ENCODE data around the gene MAST1. TPM values are rescaled to one million over a fixed set of nuclear protein-coding genes. Genes with fewer than 3 reads are reported as not detected.

The MAST1 gene
- total and polyA plus RNA-seq, 9 donors: 0.09 to 0.90 (median 0.61) TPM

Other genes with a start within 250 kb of the MAST1 start
- 4.8 TPM for gene ZNF490, start 227.7 kb upstream of the MAST1 start, total RNA-seq
- 1 to 10 TPM; 1.6 to 3.9 (median 2.5) TPM for gene ZNF490, start 227.7 kb upstream of the MAST1 start, polyA plus RNA-seq (ENCODE audit: insufficient read depth in 1 of 8, insufficient read length in 8 of 8, low replicate concordance in 1 of 8)
- gene ZNF791, start 227.6 kb upstream of the MAST1 start, total RNA-seq: 12.3 TPM
- gene ZNF791, start 227.6 kb upstream of the MAST1 start, polyA plus RNA-seq (ENCODE audit: insufficient read depth in 1 of 8, insufficient read length in 8 of 8, low replicate concordance in 1 of 8): 10 to 100 TPM in 7 of 8 donors, 1 to 10 TPM in 1; 7.5 to 13.6 (median 11.7) TPM
- 23.5 TPM for gene MAN2B1, start 171.8 kb upstream of the MAST1 start, total RNA-seq
- 10 to 100 TPM; 26.7 to 39.9 (median 31.9) TPM for gene MAN2B1, start 171.8 kb upstream of the MAST1 start, polyA plus RNA-seq (ENCODE audit: insufficient read depth in 1 of 8, insufficient read length in 8 of 8, low replicate concordance in 1 of 8)
- 6.8 TPM for gene WDR83, start 171.7 kb upstream of the MAST1 start, total RNA-seq
- gene WDR83, start 171.7 kb upstream of the MAST1 start, polyA plus RNA-seq (ENCODE audit: insufficient read depth in 1 of 8, insufficient read length in 8 of 8, low replicate concordance in 1 of 8): 10 to 100 TPM in 6 of 8 donors, 1 to 10 TPM in 2; 8.8 to 16.0 (median 13.1) TPM
- 68.0 TPM for gene DHPS, start 156.6 kb upstream of the MAST1 start, total RNA-seq
- 10 to 100 TPM; 55.2 to 73.4 (median 63.3) TPM for gene DHPS, start 156.6 kb upstream of the MAST1 start, polyA plus RNA-seq (ENCODE audit: insufficient read depth in 1 of 8, insufficient read length in 8 of 8, low replicate concordance in 1 of 8)
- gene GNG14, start 150.5 kb upstream of the MAST1 start, total RNA-seq: not detected
- gene GNG14, start 150.5 kb upstream of the MAST1 start, polyA plus RNA-seq (ENCODE audit: insufficient read depth in 1 of 8, insufficient read length in 8 of 8, low replicate concordance in 1 of 8): under 1 TPM in 1 of 8 donors, not detected in 7; 0.33 TPM
- gene FBXW9, start 141.9 kb upstream of the MAST1 start, total RNA-seq: 3.9 TPM
- 1 to 10 TPM; 4.1 to 5.7 (median 4.7) TPM for gene FBXW9, start 141.9 kb upstream of the MAST1 start, polyA plus RNA-seq (ENCODE audit: insufficient read depth in 1 of 8, insufficient read length in 8 of 8, low replicate concordance in 1 of 8)
- gene TNPO2, start 114.6 kb upstream of the MAST1 start, total RNA-seq: 19.6 TPM
- gene TNPO2, start 114.6 kb upstream of the MAST1 start, polyA plus RNA-seq (ENCODE audit: insufficient read depth in 1 of 8, insufficient read length in 8 of 8, low replicate concordance in 1 of 8): 10 to 100 TPM; 45.9 to 68.6 (median 56.5) TPM
- 208 TPM for gene TRIR, start 103.8 kb upstream of the MAST1 start, total RNA-seq
- gene TRIR, start 103.8 kb upstream of the MAST1 start, polyA plus RNA-seq (ENCODE audit: insufficient read depth in 1 of 8, insufficient read length in 8 of 8, low replicate concordance in 1 of 8): 100 to 1,000 TPM; 188 to 237 (median 203) TPM
- gene GET3, start 101.0 kb upstream of the MAST1 start, total RNA-seq: 37.6 TPM
- gene GET3, start 101.0 kb upstream of the MAST1 start, polyA plus RNA-seq (ENCODE audit: insufficient read depth in 1 of 8, insufficient read length in 8 of 8, low replicate concordance in 1 of 8): 10 to 100 TPM; 42.8 to 58.7 (median 51.6) TPM
- not detected for gene BEST2, start 86.7 kb upstream of the MAST1 start, total RNA-seq
- under 1 TPM in 2 of 8 donors, not detected in 6; 0.13 to 0.16 TPM for gene BEST2, start 86.7 kb upstream of the MAST1 start, polyA plus RNA-seq (ENCODE audit: insufficient read depth in 1 of 8, insufficient read length in 8 of 8, low replicate concordance in 1 of 8)
- 19.1 TPM for gene HOOK2, start 63.0 kb upstream of the MAST1 start, total RNA-seq
- gene HOOK2, start 63.0 kb upstream of the MAST1 start, polyA plus RNA-seq (ENCODE audit: insufficient read depth in 1 of 8, insufficient read length in 8 of 8, low replicate concordance in 1 of 8): 10 to 100 TPM; 13.1 to 40.8 (median 24.0) TPM
- 39.1 TPM for gene JUNB, start 47.0 kb upstream of the MAST1 start, total RNA-seq
- 100 to 1,000 TPM in 1 of 8 donors, 10 to 100 TPM in 7; 17.8 to 157 (median 66.9) TPM for gene JUNB, start 47.0 kb upstream of the MAST1 start, polyA plus RNA-seq (ENCODE audit: insufficient read depth in 1 of 8, insufficient read length in 8 of 8, low replicate concordance in 1 of 8)
- gene PRDX2, start 36.7 kb upstream of the MAST1 start, total RNA-seq: 191 TPM
- 100 to 1,000 TPM; 143 to 189 (median 171) TPM for gene PRDX2, start 36.7 kb upstream of the MAST1 start, polyA plus RNA-seq (ENCODE audit: insufficient read depth in 1 of 8, insufficient read length in 8 of 8, low replicate concordance in 1 of 8)
- 5.1 TPM for gene THSD8, start 36.4 kb upstream of the MAST1 start, total RNA-seq
- 1 to 10 TPM in 7 of 8 donors, under 1 TPM in 1; 0.84 to 4.8 (median 2.9) TPM for gene THSD8, start 36.4 kb upstream of the MAST1 start, polyA plus RNA-seq (ENCODE audit: insufficient read depth in 1 of 8, insufficient read length in 8 of 8, low replicate concordance in 1 of 8)
- 12.6 TPM for gene RNASEH2A, start 31.9 kb upstream of the MAST1 start, total RNA-seq
- 10 to 100 TPM; 19.4 to 31.5 (median 23.3) TPM for gene RNASEH2A, start 31.9 kb upstream of the MAST1 start, polyA plus RNA-seq (ENCODE audit: insufficient read depth in 1 of 8, insufficient read length in 8 of 8, low replicate concordance in 1 of 8)
- not detected for gene RTBDN, start 3.9 kb upstream of the MAST1 start, total RNA-seq
- gene RTBDN, start 3.9 kb upstream of the MAST1 start, polyA plus RNA-seq (ENCODE audit: insufficient read depth in 1 of 8, insufficient read length in 8 of 8, low replicate concordance in 1 of 8): under 1 TPM in 2 of 8 donors, not detected in 6; 0.06 to 0.24 TPM
- gene DNASE2, start 42.9 kb downstream of the MAST1 start, total RNA-seq: 7.7 TPM
- 10 to 100 TPM in 5 of 8 donors, 1 to 10 TPM in 3; 5.7 to 12.3 (median 10.1) TPM for gene DNASE2, start 42.9 kb downstream of the MAST1 start, polyA plus RNA-seq (ENCODE audit: insufficient read depth in 1 of 8, insufficient read length in 8 of 8, low replicate concordance in 1 of 8)
- gene KLF1, start 48.7 kb downstream of the MAST1 start, total RNA-seq: 0.31 TPM
- gene KLF1, start 48.7 kb downstream of the MAST1 start, polyA plus RNA-seq (ENCODE audit: insufficient read depth in 1 of 8, insufficient read length in 8 of 8, low replicate concordance in 1 of 8): 1 to 10 TPM in 4 of 8 donors, under 1 TPM in 4; 0.32 to 1.5 (median 1.0) TPM
- 16.8 TPM for gene GCDH, start 52.6 kb downstream of the MAST1 start, total RNA-seq
- gene GCDH, start 52.6 kb downstream of the MAST1 start, polyA plus RNA-seq (ENCODE audit: insufficient read depth in 1 of 8, insufficient read length in 8 of 8, low replicate concordance in 1 of 8): 10 to 100 TPM; 20.2 to 43.3 (median 29.3) TPM
- 0.40 TPM for gene SYCE2, start 80.8 kb downstream of the MAST1 start, total RNA-seq
- gene SYCE2, start 80.8 kb downstream of the MAST1 start, polyA plus RNA-seq (ENCODE audit: insufficient read depth in 1 of 8, insufficient read length in 8 of 8, low replicate concordance in 1 of 8): 1 to 10 TPM; 1.5 to 3.4 (median 2.5) TPM
- gene FARSA, start 95.2 kb downstream of the MAST1 start, total RNA-seq: 32.5 TPM
- 10 to 100 TPM; 38.1 to 48.8 (median 44.7) TPM for gene FARSA, start 95.2 kb downstream of the MAST1 start, polyA plus RNA-seq (ENCODE audit: insufficient read depth in 1 of 8, insufficient read length in 8 of 8, low replicate concordance in 1 of 8)
- 401 TPM for gene CALR, start 100.1 kb downstream of the MAST1 start, total RNA-seq
- gene CALR, start 100.1 kb downstream of the MAST1 start, polyA plus RNA-seq (ENCODE audit: insufficient read depth in 1 of 8, insufficient read length in 8 of 8, low replicate concordance in 1 of 8): 100 to 1,000 TPM; 380 to 643 (median 446) TPM
- 92.7 TPM for gene RAD23A, start 107.3 kb downstream of the MAST1 start, total RNA-seq
- 100 to 1,000 TPM in 7 of 8 donors, 10 to 100 TPM in 1; 98.5 to 136 (median 125) TPM for gene RAD23A, start 107.3 kb downstream of the MAST1 start, polyA plus RNA-seq (ENCODE audit: insufficient read depth in 1 of 8, insufficient read length in 8 of 8, low replicate concordance in 1 of 8)
- 24.4 TPM for gene GADD45GIP1, start 118.7 kb downstream of the MAST1 start, total RNA-seq
- 10 to 100 TPM; 40.2 to 63.6 (median 49.2) TPM for gene GADD45GIP1, start 118.7 kb downstream of the MAST1 start, polyA plus RNA-seq (ENCODE audit: insufficient read depth in 1 of 8, insufficient read length in 8 of 8, low replicate concordance in 1 of 8)
- 0.04 TPM for gene DAND5, start 131.1 kb downstream of the MAST1 start, total RNA-seq
- under 1 TPM in 6 of 8 donors, not detected in 2; 0.07 to 0.23 (median 0.18) TPM for gene DAND5, start 131.1 kb downstream of the MAST1 start, polyA plus RNA-seq (ENCODE audit: insufficient read depth in 1 of 8, insufficient read length in 8 of 8, low replicate concordance in 1 of 8)
- gene NFIX, start 157.0 kb downstream of the MAST1 start, total RNA-seq: 38.1 TPM
- 100 to 1,000 TPM in 6 of 8 donors, 10 to 100 TPM in 2; 82.6 to 140 (median 113) TPM for gene NFIX, start 157.0 kb downstream of the MAST1 start, polyA plus RNA-seq (ENCODE audit: insufficient read depth in 1 of 8, insufficient read length in 8 of 8, low replicate concordance in 1 of 8)

Measured in muscle of leg (tissue), 9 donors.